ENCODE data around the gene TBC1D22A. TPM values are rescaled to one million over a fixed set of nuclear protein-coding genes. Genes with fewer than 3 reads are reported as not detected.

The TBC1D22A gene
- total RNA-seq, 2 experiments from 2014 or later, result 36.0 to 38.0 TPM

DNA sequence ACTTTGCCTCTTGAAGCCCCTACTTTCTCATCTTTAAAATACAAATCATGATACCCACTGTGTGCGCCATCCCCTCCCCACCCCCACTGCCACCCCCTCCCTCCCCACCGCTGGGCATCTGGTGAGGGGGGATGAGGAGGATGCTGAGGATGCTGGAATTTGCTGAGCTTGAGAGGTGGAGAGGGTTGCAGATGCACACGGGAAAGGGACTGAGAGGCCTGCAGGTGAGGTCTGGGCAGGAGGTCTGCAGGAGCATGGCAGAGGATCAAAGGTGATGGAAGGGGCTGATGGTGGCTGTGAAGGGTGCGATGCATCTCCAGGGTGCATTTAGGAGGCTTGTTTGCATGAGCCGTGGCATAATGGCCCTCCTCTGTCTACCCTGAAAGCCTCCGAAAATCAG lies 7.6 kb upstream of the TBC1D22A start:
- intact Hi-C loops (cut with DNase I, micrococcal nuclease), result no loop called here

DNA sequence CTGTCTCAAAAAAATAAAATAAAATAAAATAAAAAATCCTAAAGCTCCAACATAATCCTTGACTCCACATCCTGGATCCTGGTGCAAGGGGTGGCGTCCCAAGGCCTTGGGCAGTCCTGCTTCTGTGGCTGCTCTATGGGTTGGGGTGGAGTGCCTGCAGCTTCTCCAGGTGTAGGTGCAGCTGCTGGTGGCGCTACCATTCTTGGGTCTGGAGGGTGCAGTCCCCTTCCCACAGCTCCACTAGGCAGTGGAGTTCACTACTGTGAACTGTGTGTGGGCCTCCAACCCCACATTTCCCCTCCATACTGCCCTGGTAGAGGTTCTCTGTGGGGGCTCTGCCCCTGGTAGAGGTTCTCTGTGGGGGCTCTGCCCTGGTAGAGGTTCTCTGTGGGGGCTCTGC lies 6.9 kb upstream of the TBC1D22A start:
- ChIA-PET POLR2A (no interaction called here), CTCF (interaction anchor here (1.1 kb wide), 1 partner anchor 19 kb away, joined by 6 read pairs; no protein-coding TSS in a partner anchor)
- Mint-ChIP-seq H3K4me3 (no peak overlapping the region), H3K9me3 (ENCODE audit: low read depth) (peaks cover 6% of the 10 kb centered on the region), H3K36me3 (ENCODE audit: low read depth) (peaks cover 15% of the 10 kb centered on the region), H3K27ac (no peak overlapping the region), H3K4me1 (peaks cover 27% of the 10 kb centered on the region), H3K27me3 (no peaks in the 10 kb centered on the region)
- no peak for DNase-seq
- no peak for ATAC-seq
- intact Hi-C loops (cut with DNase I, micrococcal nuclease), result no loop called here

More for the DNA sequence above, 7.6 kb upstream of the TBC1D22A start:
- Mint-ChIP-seq H3K36me3 (ENCODE audit: low read depth) (peaks cover 15% of the 10 kb centered on the region), H3K27me3 (no peaks in the 10 kb centered on the region), H3K27ac (no peak overlapping the region), H3K4me1 (peaks cover 28% of the 10 kb centered on the region), H3K4me3 (no peak overlapping the region), H3K9me3 (ENCODE audit: low read depth) (peaks cover 6% of the 10 kb centered on the region)
- ATAC-seq (no peak), DNase-seq (no peak)
- CTCF ChIA-PET, result no interaction called here
- POLR2A ChIA-PET, result no interaction called here

- ChIA-PET CTCF (interaction anchor here (1.1 to 8.1 kb wide), 6 partner anchors 15 to 193 kb away, joined by 3 to 95 read pairs (median 6); no protein-coding TSS in a partner anchor), POLR2A (interaction anchor here (0.7 kb wide), 1 partner anchor 229 kb away, joined by 3 read pairs; no protein-coding TSS in a partner anchor)
- Mint-ChIP-seq H3K9me3 (ENCODE audit: low read depth) (peaks cover 6% of the 10 kb centered on the region), H3K4me3 (no peak overlapping the region), H3K27ac (no peak overlapping the region), H3K4me1 (peaks cover 28% of the 10 kb centered on the region), H3K27me3 (no peaks in the 10 kb centered on the region), H3K36me3 (ENCODE audit: low read depth) (peaks cover 15% of the 10 kb centered on the region)
- DNase-seq, result no peak
- ATAC-seq, result no peak
- intact Hi-C loops (cut with DNase I, micrococcal nuclease), result no loop called here
Measured at GRCh38 chr22:46756097-46756496, 6.4 kb upstream of the TBC1D22A start.

DNA sequence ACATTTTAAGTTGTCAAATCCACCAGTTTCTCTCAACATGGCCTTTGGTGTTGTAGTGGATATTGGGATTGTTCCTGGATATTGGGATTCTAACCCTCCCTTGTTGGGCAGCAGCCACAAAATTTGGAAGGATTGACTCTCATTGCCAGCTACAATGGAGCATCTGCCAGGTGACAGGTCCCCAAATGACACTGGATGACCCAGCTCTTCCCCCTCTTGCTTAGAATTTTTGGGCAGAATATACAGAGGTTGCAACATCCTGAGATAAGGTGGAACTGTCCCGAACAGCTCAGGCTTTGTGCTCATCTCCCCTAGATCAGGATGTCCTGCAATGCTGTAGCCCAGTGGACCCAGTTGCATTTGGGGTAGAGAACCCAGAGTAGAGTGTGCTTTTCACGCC lies 5.3 kb upstream of the TBC1D22A start:
- no peak overlapping the region for H3K27ac Mint-ChIP-seq
- no peaks in the 10 kb centered on the region for H3K27me3 Mint-ChIP-seq
- H3K4me1 Mint-ChIP-seq, result peaks cover 36% of the 10 kb centered on the region
- intact Hi-C loops (cut with DNase I, micrococcal nuclease), result no loop called here
- peaks cover 6% of the 10 kb centered on the region for H3K9me3 Mint-ChIP-seq (ENCODE audit: low read depth)
- DNase-seq (no peak), ATAC-seq (no peak)
- ChIA-PET POLR2A (no interaction called here), CTCF (interaction anchor here (0.6 to 8.1 kb wide), 7 partner anchors 16 to 882 kb away, joined by 3 to 95 read pairs (median 5); no protein-coding TSS in a partner anchor)
- H3K4me3 Mint-ChIP-seq, result no peak overlapping the region
- H3K36me3 Mint-ChIP-seq (ENCODE audit: low read depth), result peaks cover 20% of the 10 kb centered on the region

- Mint-ChIP-seq H3K4me1 (peaks cover 36% of the 10 kb centered on the region), H3K9me3 (ENCODE audit: low read depth) (peaks cover 6% of the 10 kb centered on the region), H3K4me3 (no peak overlapping the region), H3K27ac (no peak overlapping the region), H3K36me3 (ENCODE audit: low read depth) (peaks cover 24% of the 10 kb centered on the region), H3K27me3 (no peaks in the 10 kb centered on the region)
- intact Hi-C loops (cut with DNase I, micrococcal nuclease), result loop anchor here in 1 of 2 experiments (2.0 kb wide), 1 partner anchor 45 kb away; no protein-coding TSS in a partner anchor
- ChIA-PET CTCF (interaction anchor here (0.5 to 8.1 kb wide), 23 partner anchors 9 to 1735 kb away, joined by 3 to 95 read pairs (median 5); no protein-coding TSS in a partner anchor), POLR2A (interaction anchor here (0.6 to 1.5 kb wide), 4 partner anchors 10 to 723 kb away, joined by 3 to 4 read pairs (median 4); no protein-coding TSS in a partner anchor)
- no peak for ATAC-seq
- DNase-seq, result no peak
Measured at GRCh38 chr22:46758121-46758520, 4.3 kb upstream of the TBC1D22A start.

DNA sequence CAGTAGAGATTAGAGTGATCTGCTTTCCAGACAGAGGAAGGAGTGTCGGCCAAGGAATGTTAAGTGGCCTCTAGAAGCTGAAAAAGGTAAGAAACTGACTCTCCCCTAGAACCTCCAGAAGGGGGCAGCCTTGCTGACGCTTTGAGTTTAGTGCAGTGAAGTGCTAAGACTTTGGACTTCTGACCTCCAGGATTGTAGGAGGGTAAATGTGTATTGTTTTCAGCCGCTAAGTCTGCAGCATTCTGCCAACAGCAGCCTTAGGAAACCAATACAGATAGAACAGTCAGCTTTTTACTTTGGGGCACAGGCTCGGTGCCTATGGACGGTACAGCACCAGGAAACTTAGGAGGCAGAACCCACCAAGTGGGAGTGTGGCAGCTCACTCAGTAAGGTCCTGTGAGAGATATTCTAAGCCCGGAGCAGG lies 3.6 kb upstream of the TBC1D22A start:
- Mint-ChIP-seq H3K4me3 (no peak overlapping the region), H3K27me3 (no peaks in the 10 kb centered on the region), H3K27ac (no peak overlapping the region), H3K4me1 (peaks cover 42% of the 10 kb centered on the region), H3K36me3 (ENCODE audit: low read depth) (peaks cover 25% of the 10 kb centered on the region), H3K9me3 (ENCODE audit: low read depth) (peaks cover 6% of the 10 kb centered on the region)
- POLR2A ChIA-PET, result interaction anchor here (0.6 to 1.5 kb wide), 3 partner anchors 10 to 262 kb away, joined by 3 to 4 read pairs (median 4); no protein-coding TSS in a partner anchor
- ATAC-seq (no peak), DNase-seq (peak; percentile 75)
- intact Hi-C loops (cut with DNase I, micrococcal nuclease), result loop anchor here in 1 of 2 experiments (2.0 kb wide), 1 partner anchor 44 kb away; no protein-coding TSS in a partner anchor
- CTCF ChIA-PET, result interaction anchor here (0.5 to 8.1 kb wide), 20 partner anchors 10 to 375 kb away, joined by 3 to 95 read pairs (median 6); no protein-coding TSS in a partner anchor

- intact Hi-C loops (cut with DNase I, micrococcal nuclease), result loop anchor here in 1 of 2 experiments (2.0 kb wide), 1 partner anchor 16 kb away; no protein-coding TSS in a partner anchor
- H3K4me1 Mint-ChIP-seq, result peaks cover 51% of the 10 kb centered on the region
- ChIA-PET CTCF (interaction anchor here (0.9 to 8.1 kb wide), 8 partner anchors 9 to 42 kb away, joined by 3 to 95 read pairs (median 3); partner anchors contain the start of gene CERK), POLR2A (interaction anchor here (0.7 to 1.9 kb wide), 2 partner anchors 17 to 30 kb away, joined by 5 read pairs; no protein-coding TSS in a partner anchor)
- peaks cover 32% of the 10 kb centered on the region for H3K36me3 Mint-ChIP-seq (ENCODE audit: low read depth)
- no peak for ATAC-seq
- H3K27me3 Mint-ChIP-seq, result no peaks in the 10 kb centered on the region
- peak overlapping the region; percentile 94 for H3K4me3 Mint-ChIP-seq
- peaks cover 6% of the 10 kb centered on the region for H3K9me3 Mint-ChIP-seq (ENCODE audit: low read depth)
- H3K27ac Mint-ChIP-seq, result peak overlapping the region; percentile 95
- no peak for DNase-seq
Measured at GRCh38 chr22:46761017-46761416, 1.4 kb upstream of the TBC1D22A start.

GRCh38 chr22:46761539-46762237 lies 762 bp upstream of the TBC1D22A start:
- ChIA-PET POLR2A (interaction anchor here (0.7 to 1.9 kb wide), 6 partner anchors 12 to 30 kb away, joined by 4 to 15 read pairs (median 5); no protein-coding TSS in a partner anchor), CTCF (interaction anchor here (0.9 to 8.1 kb wide), 12 partner anchors 8 to 198 kb away, joined by 3 to 95 read pairs (median 3); partner anchors contain the start of gene CERK)
- Mint-ChIP-seq H3K27me3 (no peaks in the 10 kb centered on the region), H3K36me3 (ENCODE audit: low read depth) (peaks cover 28% of the 10 kb centered on the region), H3K9me3 (ENCODE audit: low read depth) (peaks cover under 1% of the 10 kb centered on the region), H3K4me3 (peak overlapping the region; percentile 94), H3K4me1 (peaks cover 50% of the 10 kb centered on the region), H3K27ac (peak overlapping the region; percentile 99)
- DNase-seq (peak; percentile 42), ATAC-seq (peak; percentile 3)
- intact Hi-C loops (cut with DNase I, micrococcal nuclease), result loop anchor here (1.0 to 2.0 kb wide), 9 partner anchors 13 to 725 kb away; partner anchors contain the start of genes CERK (in 2 of the 2) and GTSE1 (in 1 of the 2)

DNA sequence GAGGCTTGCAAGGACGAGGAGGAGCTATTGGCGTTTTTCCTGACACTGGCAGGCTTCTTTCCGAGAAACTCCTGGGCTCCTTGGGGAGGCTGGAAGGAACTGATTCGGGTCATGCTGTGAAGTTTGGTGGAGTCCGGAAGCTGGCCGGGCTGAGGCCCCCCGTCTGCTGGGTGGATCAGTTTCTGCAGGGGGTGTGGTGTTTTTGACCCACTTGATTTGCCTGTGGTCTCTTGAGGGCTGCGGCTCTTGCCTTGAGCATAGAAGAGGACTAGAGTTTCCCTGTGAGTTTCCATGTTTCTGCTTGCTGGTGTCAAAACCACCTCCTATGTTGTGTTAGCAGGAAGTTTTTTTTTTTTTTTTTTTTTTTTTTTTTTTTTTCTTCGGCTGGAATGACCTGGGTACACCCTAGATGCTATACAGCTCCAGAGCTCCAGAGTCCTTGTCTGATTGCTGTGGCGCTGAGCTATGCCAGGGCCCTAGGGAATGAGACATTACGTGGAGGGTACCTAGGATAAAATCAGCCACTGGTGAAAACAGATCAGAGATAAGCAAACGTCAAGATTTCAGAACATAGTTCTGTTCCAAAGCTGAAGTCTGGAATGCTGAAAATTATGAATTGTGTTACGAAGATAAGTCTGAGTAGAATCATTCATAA lies 728 bp downstream of the TBC1D22A start:
- Mint-ChIP-seq H3K27ac (peak overlapping the region; percentile 99), H3K36me3 (ENCODE audit: low read depth) (peaks cover 33% of the 10 kb centered on the region), H3K4me3 (peak overlapping the region; percentile 94), H3K4me1 (peaks cover 63% of the 10 kb centered on the region), H3K9me3 (ENCODE audit: low read depth) (no peaks in the 10 kb centered on the region), H3K27me3 (no peaks in the 10 kb centered on the region)
- DNase-seq, result peak; percentile 41
- CTCF ChIA-PET, result interaction anchor here (0.8 to 8.1 kb wide), 9 partner anchors 11 to 200 kb away, joined by 3 to 95 read pairs (median 4); no protein-coding TSS in a partner anchor
- POLR2A ChIA-PET, result interaction anchor here (0.6 to 1.7 kb wide), 6 partner anchors 11 to 165 kb away, joined by 4 to 15 read pairs (median 4); no protein-coding TSS in a partner anchor
- intact Hi-C loops (cut with DNase I, micrococcal nuclease), result loop anchor here in 1 of 2 experiments (2.0 kb wide), 1 partner anchor 24 kb away; the partner anchor contains the start of gene CERK
- ATAC-seq, result no peak

GRCh38 chr22:46764140-46764680 lies 1.8 kb downstream of the TBC1D22A start:
- CTCF ChIA-PET, result interaction anchor here (2.1 to 8.1 kb wide), 2 partner anchors 10 to 39 kb away, joined by 10 to 95 read pairs; no protein-coding TSS in a partner anchor
- no peak for ATAC-seq
- H3K36me3 Mint-ChIP-seq (ENCODE audit: low read depth), result peaks cover 29% of the 10 kb centered on the region
- H3K4me1 Mint-ChIP-seq, result peaks cover 62% of the 10 kb centered on the region
- DNase-seq, result no peak
- POLR2A ChIA-PET, result no interaction called here
- peak overlapping the region; percentile 99 for H3K27ac Mint-ChIP-seq
- intact Hi-C loops (cut with DNase I, micrococcal nuclease), result no loop called here
- no peaks in the 10 kb centered on the region for H3K9me3 Mint-ChIP-seq (ENCODE audit: low read depth)
- H3K27me3 Mint-ChIP-seq, result no peaks in the 10 kb centered on the region
- H3K4me3 Mint-ChIP-seq, result peak overlapping the region; percentile 94

Measured in activated CD4-positive, alpha-beta T cell treated with anti-CD3 and anti-CD28 coated beads for 36 hours (primary cell).